AG04450 (cell line): ENCODE data around the gene MED20. TPM values are rescaled to one million over a fixed set of nuclear protein-coding genes. Genes with fewer than 3 reads are reported as not detected.

Experiments
- CTCF ChIA-PET: fragments of 300-600, 350-600 bp; formaldehyde crosslinking; extraction: SDS; loops from one replicate; lab custom pipeline; 2022; ENCODE audit warnings: antibody characterized with exemption, inconsistent platforms; lab: Charles Lee
- POLR2A ChIA-PET: fragments of 350-600 bp; formaldehyde crosslinking; extraction: SDS; loops from one replicate; lab custom pipeline; 2021; ENCODE audit warnings: antibody characterized with exemption, inconsistent platforms; lab: Yijun Ruan, JAX
- DNase-seq: peaks from one replicate; pipeline ENCODE4 v3.0.0-alpha.2; 2011; ENCODE audit warnings: low read depth, low spot score
- H3K27ac ChIP-seq: one replicate; pipeline ENCODE4 v1.5.1; 2012; ENCODE audit warnings: low read depth, low read length, control low read depth
- H3K27me3 ChIP-seq: one replicate; pipeline ENCODE4 v1.6.0; 2012; ENCODE audit warnings: low read length; ENCODE audit not compliant: control insufficient read depth, insufficient read depth
- H3K4me3 ChIP-seq: 2 replicates; pipeline ENCODE4 v1.5.1; 2011; ENCODE audit warnings: mild to moderate bottlenecking, low read depth, low read length, control low read depth
- H3K9me3 ChIP-seq: 2 replicates; pipeline ENCODE4 v1.5.1; 2012; ENCODE audit warnings: low read length; ENCODE audit not compliant: control insufficient read depth, insufficient read depth
- CTCF ChIP-seq: IDR thresholded peaks from 2 replicates; pipeline ENCODE4 v1.5.1; 2011; ENCODE audit warnings: low read depth, low read length, control low read depth, inconsistent platforms
- polyA plus RNA-seq: library from polyadenylated mRNA; depleted of rRNA; stranded (reverse); fragments of >200 nt; gene quantifications from 2 replicates; pipeline ENCODE4 v1.2.3, GENCODE V29; 2011

Gene MED20
- polyA plus RNA-seq, 1 experiment: 48.6 TPM

- DNase-seq: no peak
- no peaks in the 10 kb centered on the region for H3K9me3 ChIP-seq
- POLR2A ChIA-PET: interaction anchor here (0.7 to 1.5 kb wide), 5 partner anchors 15 to 134 kb away, joined by 3 to 17 read pairs (median 6); partner anchors contain the start of genes TOMM6 and USP49
- no peaks in the 10 kb centered on the region for H3K27me3 ChIP-seq
- no peak for TF ChIP-seq CTCF
- H3K27ac ChIP-seq: peak overlapping the region; percentile 95
- CTCF ChIA-PET: interaction anchor here (0.5 to 3.1 kb wide), 43 partner anchors 9 to 624 kb away, joined by 3 to 144 read pairs (median 9); partner anchors contain the start of genes CCND3, TAF8, TOMM6 and USP49
- peak overlapping the region; percentile 74 for H3K4me3 ChIP-seq
Observed at GRCh38 chr6:41921712-41921998, 716 bp upstream of the MED20 start.

- H3K27me3 ChIP-seq: no peaks in the 10 kb centered on the region
- CTCF ChIA-PET: interaction anchor here (1.5 kb wide), 1 partner anchor 130 kb away, joined by 6 read pairs; the partner anchor contains the start of gene TOMM6
- TF ChIP-seq CTCF: no peak
- POLR2A ChIA-PET: interaction anchor here (1.0 kb wide), 1 partner anchor 15 kb away, joined by 3 read pairs; no protein-coding TSS in a partner anchor
- H3K4me3 ChIP-seq: no peak overlapping the region
- peak overlapping the region; percentile 92 for H3K27ac ChIP-seq
- H3K9me3 ChIP-seq: no peaks in the 10 kb centered on the region
- peak; percentile 78 for DNase-seq
Observed at GRCh38 chr6:41917528-41917927, 3.4 kb downstream of the MED20 start.

GRCh38 chr6:41914869-41915530, 5.9 kb downstream of the MED20 start:
- H3K27ac ChIP-seq: no peak overlapping the region
- no peak for TF ChIP-seq CTCF
- no peak overlapping the region for H3K4me3 ChIP-seq
- POLR2A ChIA-PET: no interaction called here
- no peaks in the 10 kb centered on the region for H3K9me3 ChIP-seq
- CTCF ChIA-PET: interaction anchor here (2.3 kb wide), 1 partner anchor 128 kb away, joined by 11 read pairs; the partner anchor contains the start of gene TOMM6
- DNase-seq: no peak
- H3K27me3 ChIP-seq: no peaks in the 10 kb centered on the region

GRCh38 chr6:41914343-41914742, 6.6 kb downstream of the MED20 start:
- no peak for TF ChIP-seq CTCF
- Histone ChIP-seq H3K4me3 (no peak overlapping the region), H3K9me3 (no peaks in the 10 kb centered on the region), H3K27me3 (no peaks in the 10 kb centered on the region), H3K27ac (no peak overlapping the region)
- DNase-seq: no peak
- CTCF ChIA-PET: interaction anchor here (2.3 kb wide), 1 partner anchor 127 kb away, joined by 11 read pairs; the partner anchor contains the start of gene TOMM6
- POLR2A ChIA-PET: no interaction called here

GRCh38 chr6:41909727-41910126, 11.2 kb downstream of the MED20 start:
- POLR2A ChIA-PET: no interaction called here
- Histone ChIP-seq H3K9me3 (no peaks in the 10 kb centered on the region), H3K27me3 (no peaks in the 10 kb centered on the region), H3K27ac (no peak overlapping the region), H3K4me3 (no peak overlapping the region)
- CTCF ChIA-PET: interaction anchor here (2.1 kb wide), 1 partner anchor 11 kb away, joined by 12 read pairs; the partner anchor contains the start of genes BYSL and MED20
- no peak for TF ChIP-seq CTCF
- DNase-seq: no peak
